Mesothelial cell of epicardium (in vitro differentiated cells): ENCODE data around the gene AMY2B. TPM values are rescaled to one million over a fixed set of nuclear protein-coding genes. Genes with fewer than 3 reads are reported as not detected.
A peak's percentile ranks its signal among the peaks of the same experiment; 100 is the strongest.
"Not testable (repeated sequence)": the region's sequence is repeated elsewhere in the genome, so short reads cannot be mapped to it uniquely, and the experiment has no call there.

ENCODE experiments used
- DNase-seq, 2 experiments: peaks; one replicate each; pipeline ENCODE4 v3.0.0; 2021; ENCODE audit warnings: low spot score in 2 of 2; ENCODE audit not compliant: unreplicated experiment in 2 of 2
- H3K27ac Mint-ChIP-seq: 2 replicates; pipeline ENCODE4 v1.8.0; 2021; ENCODE audit warnings: mixed read lengths
- H3K27me3 Mint-ChIP-seq: 2 replicates; pipeline ENCODE4 v1.8.0; 2021; ENCODE audit warnings: low read depth, mixed read lengths
- H3K36me3 Mint-ChIP-seq: 2 replicates; pipeline ENCODE4 v1.8.0; 2021; ENCODE audit warnings: mixed read lengths
- H3K4me1 Mint-ChIP-seq: 2 replicates; pipeline ENCODE4 v1.8.0; 2021; ENCODE audit warnings: mixed read lengths
- H3K4me3 Mint-ChIP-seq: 2 replicates; pipeline ENCODE4 v1.8.0; 2021; ENCODE audit warnings: mild to moderate bottlenecking, moderate library complexity, mixed read lengths
- H3K9me3 Mint-ChIP-seq: 2 replicates; pipeline ENCODE4 v1.8.0; 2021; ENCODE audit warnings: mixed read lengths
- total RNA-seq: library from RNA; stranded (reverse); gene quantifications from 3 replicates; pipeline ENCODE4 v1.2.1, GENCODE V29; 2021
- TF ChIP-seq, protein P1 (sequence below): fragments of 200-600 bp; sonication (generic); IDR thresholded peaks from one replicate; pipeline ENCODE4 v1.5.0; 2021; ENCODE audit warnings: antibody characterized with exemption; ENCODE audit not compliant: unreplicated experiment

AMY2B gene
- total RNA-seq, 1 donor from 2014 or later: 12.6 TPM

DNA sequence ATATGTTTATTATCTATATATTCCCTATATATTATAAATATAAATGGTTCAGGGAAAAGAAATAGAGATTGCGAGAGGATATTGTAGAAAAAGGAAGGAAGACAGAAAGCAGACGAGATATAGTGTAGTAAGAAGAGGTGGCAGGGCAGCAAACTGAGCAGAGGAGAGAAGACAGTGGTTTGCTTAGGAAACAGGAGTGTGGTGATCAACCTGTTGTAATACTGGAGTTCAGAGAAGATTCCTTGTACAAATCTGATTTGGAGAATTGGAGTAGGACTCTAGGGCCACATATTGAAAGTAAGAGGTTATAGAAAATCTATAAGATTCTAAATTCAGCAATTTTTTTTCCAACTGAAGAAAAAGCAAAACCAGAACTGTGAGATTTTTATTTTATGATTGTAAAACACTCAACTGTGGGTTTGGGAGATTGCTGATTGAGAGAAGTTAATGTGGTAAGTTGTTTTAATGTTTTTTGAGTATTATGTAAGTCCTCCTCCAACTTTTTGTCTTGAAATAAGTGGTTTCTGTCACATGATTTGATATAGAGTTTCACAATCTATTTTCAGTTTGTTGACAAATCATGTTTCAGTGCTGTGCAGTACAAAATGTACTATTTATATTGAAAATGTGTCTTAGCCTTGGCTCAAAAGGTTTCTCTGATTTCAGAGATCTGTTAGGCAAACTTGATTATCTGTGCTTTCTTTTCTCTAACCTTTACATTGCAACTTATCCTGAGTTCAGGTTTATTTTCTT lies 9.6 kb upstream of the AMY2B start:
- no peak for DNase-seq
- H3K9me3 Mint-ChIP-seq: no peaks in the 10 kb centered on the region
- H3K27ac Mint-ChIP-seq: peak overlapping the region; percentile 23
- TF ChIP-seq, protein P1, sequence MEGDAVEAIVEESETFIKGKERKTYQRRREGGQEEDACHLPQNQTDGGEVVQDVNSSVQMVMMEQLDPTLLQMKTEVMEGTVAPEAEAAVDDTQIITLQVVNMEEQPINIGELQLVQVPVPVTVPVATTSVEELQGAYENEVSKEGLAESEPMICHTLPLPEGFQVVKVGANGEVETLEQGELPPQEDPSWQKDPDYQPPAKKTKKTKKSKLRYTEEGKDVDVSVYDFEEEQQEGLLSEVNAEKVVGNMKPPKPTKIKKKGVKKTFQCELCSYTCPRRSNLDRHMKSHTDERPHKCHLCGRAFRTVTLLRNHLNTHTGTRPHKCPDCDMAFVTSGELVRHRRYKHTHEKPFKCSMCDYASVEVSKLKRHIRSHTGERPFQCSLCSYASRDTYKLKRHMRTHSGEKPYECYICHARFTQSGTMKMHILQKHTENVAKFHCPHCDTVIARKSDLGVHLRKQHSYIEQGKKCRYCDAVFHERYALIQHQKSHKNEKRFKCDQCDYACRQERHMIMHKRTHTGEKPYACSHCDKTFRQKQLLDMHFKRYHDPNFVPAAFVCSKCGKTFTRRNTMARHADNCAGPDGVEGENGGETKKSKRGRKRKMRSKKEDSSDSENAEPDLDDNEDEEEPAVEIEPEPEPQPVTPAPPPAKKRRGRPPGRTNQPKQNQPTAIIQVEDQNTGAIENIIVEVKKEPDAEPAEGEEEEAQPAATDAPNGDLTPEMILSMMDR: no peak
- H3K4me1 Mint-ChIP-seq: no peaks in the 10 kb centered on the region
- no peaks in the 10 kb centered on the region for H3K27me3 Mint-ChIP-seq
- no peak overlapping the region for H3K4me3 Mint-ChIP-seq
- peaks cover 2% of the 10 kb centered on the region for H3K36me3 Mint-ChIP-seq

DNA sequence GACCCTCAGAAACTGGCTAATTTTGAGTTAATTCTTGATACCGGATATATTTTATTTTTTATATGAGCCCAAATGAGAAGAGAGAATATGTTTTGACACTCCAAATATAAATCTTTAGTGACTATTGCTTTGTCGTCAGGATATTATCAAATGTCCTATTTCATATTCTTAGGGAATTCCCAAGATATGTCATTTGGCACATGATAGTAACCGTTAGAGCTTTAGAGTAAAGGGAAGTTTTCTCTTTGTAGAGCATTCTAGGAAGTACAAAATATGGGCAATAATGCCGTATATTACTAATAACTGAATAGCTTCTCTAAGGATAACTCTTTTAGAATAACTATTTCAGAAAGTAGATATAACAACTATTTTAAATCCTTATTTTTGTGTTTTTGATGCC lies 8.3 kb upstream of the AMY2B start:
- Mint-ChIP-seq H3K9me3 (no peaks in the 10 kb centered on the region), H3K4me3 (no peak overlapping the region), H3K27ac (no peak overlapping the region), H3K36me3 (no peaks in the 10 kb centered on the region), H3K4me1 (no peaks in the 10 kb centered on the region), H3K27me3 (no peaks in the 10 kb centered on the region)
- TF ChIP-seq, protein P1: no peak
- DNase-seq: no peak

DNA sequence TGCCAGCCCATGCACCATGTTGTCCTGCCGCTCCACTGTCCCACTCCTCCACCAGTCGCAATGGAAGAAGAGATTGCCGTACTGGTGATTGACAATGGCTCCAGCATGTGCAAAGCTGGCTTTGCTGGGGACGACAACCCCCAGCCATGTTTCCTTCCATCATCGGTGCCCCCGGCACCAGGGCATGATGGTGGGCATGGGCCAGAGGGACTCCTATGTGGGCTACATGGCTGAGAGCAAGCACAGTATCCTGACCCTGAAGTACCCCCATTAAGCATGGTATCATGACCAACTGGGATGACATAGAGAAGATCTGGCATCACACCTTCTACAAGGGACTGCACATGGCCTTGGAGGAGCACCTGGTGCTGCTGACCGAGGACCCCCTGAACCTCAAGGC lies 1.9 kb upstream of the AMY2B start:
- no peak for DNase-seq
- H3K4me1 Mint-ChIP-seq: no peaks in the 10 kb centered on the region
- H3K27ac Mint-ChIP-seq: no peak overlapping the region
- no peaks in the 10 kb centered on the region for H3K27me3 Mint-ChIP-seq
- no peaks in the 10 kb centered on the region for H3K36me3 Mint-ChIP-seq
- no peak overlapping the region for H3K4me3 Mint-ChIP-seq
- H3K9me3 Mint-ChIP-seq: peaks cover 15% of the 10 kb centered on the region
- TF ChIP-seq, protein P1: no peak

DNA sequence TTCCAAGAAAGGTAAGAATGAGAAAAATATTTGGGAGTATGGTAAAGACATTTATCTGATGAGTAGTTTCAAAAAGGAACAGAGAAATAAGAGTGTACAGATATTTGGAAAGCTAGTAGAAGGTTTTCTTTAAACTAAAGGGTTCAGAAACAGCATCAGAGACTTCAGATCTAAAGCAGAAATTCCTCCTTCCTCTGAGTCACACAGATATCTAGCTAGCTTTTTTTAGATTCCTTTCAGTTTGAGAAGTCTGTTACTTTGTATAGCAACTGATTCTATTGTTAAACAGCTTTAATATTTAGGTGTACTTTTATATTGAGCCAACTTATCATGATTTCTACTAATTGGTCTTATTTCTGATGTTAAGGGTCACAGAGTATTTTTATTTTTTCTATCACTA lies 4.7 kb downstream of the AMY2B start:
- TF ChIP-seq, protein P1: no peak
- Mint-ChIP-seq H3K27ac (no peak overlapping the region), H3K36me3 (no peaks in the 10 kb centered on the region), H3K4me1 (no peaks in the 10 kb centered on the region), H3K9me3 (peaks cover 14% of the 10 kb centered on the region), H3K27me3 (no peaks in the 10 kb centered on the region), H3K4me3 (no peak overlapping the region)
- DNase-seq: no peak

DNA sequence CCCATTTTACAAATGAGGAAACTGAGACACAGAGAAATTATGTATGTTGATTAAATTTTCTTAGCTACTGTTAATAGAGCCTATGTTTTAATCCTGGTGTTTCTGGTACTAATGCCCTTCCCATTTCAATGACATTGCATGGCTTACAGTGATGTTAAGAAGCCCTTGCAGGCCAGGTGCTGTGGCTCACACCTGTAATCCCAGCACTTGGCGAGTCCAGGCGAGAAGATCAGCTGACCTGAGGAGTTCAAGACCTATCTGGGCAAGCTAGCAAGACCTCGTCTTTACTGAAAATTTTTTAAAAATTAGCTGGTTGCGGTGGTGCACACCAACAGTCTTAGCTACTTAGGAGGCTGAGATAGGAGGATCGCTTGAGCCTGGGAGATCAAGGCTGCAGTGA lies 5.4 kb downstream of the AMY2B start:
- H3K27me3 Mint-ChIP-seq, H3K27ac Mint-ChIP-seq, H3K4me1 Mint-ChIP-seq, DNase-seq, H3K4me3 Mint-ChIP-seq, H3K36me3 Mint-ChIP-seq: not testable (repeated sequence)
- peaks cover 13% of the 10 kb centered on the region for H3K9me3 Mint-ChIP-seq

DNA sequence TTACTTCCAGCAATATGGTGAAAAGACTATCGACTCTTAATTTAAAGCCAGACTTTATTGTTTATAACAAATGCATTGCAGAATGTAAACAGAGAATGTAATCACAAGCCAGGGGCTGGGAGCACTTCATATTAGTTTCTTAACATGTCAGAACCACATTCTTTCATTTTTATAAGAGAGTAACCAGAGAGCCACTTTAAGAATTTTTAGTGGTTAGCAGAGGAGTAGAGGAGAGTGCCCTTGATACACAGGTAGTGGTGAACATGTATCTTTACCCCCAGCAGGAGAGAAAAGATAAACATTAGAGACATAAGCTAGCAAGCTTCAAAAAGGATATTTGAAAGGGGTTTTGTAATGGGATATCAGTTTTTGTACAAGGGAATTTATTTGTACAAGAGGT lies 11.1 kb downstream of the AMY2B start:
- TF ChIP-seq, protein P1: no peak
- Mint-ChIP-seq H3K27me3 (no peaks in the 10 kb centered on the region), H3K36me3 (no peaks in the 10 kb centered on the region), H3K27ac (no peak overlapping the region), H3K4me1 (no peaks in the 10 kb centered on the region), H3K4me3 (no peak overlapping the region), H3K9me3 (peaks cover 25% of the 10 kb centered on the region)
- no peak for DNase-seq
